Mesendoderm (in vitro differentiated cells): ENCODE data around the gene TM4SF20. TPM values are rescaled to one million over a fixed set of nuclear protein-coding genes. Genes with fewer than 3 reads are reported as not detected.

Source experiments
- DNase-seq: peaks from one replicate; pipeline ENCODE4 v3.0.0; 2013
- H2AK5ac ChIP-seq: 2 replicates; pipeline ENCODE4 v1.6.1; 2013; ENCODE audit warnings: low read length, inconsistent platforms
- H2BK120ac ChIP-seq: 2 replicates; pipeline ENCODE4 v1.6.1; 2013; ENCODE audit warnings: low read depth, mild to moderate bottlenecking, low read length, moderate library complexity, mixed read lengths
- H2BK15ac ChIP-seq: replicated peaks from 2 replicates; pipeline ENCODE4 v1.6.1; 2013; ENCODE audit warnings: low read depth, mild to moderate bottlenecking, moderate library complexity
- H2BK5ac ChIP-seq: 2 replicates; pipeline ENCODE4 v1.6.1; 2013; ENCODE audit warnings: low read length, inconsistent platforms
- H3K18ac ChIP-seq: 2 replicates; pipeline ENCODE4 v1.6.1; 2013; ENCODE audit warnings: mild to moderate bottlenecking, low read length, mixed read lengths
- H3K23ac ChIP-seq: one replicate; pipeline ENCODE4 v1.6.1; 2013; ENCODE audit warnings: low read length
- H3K27ac ChIP-seq: 2 replicates; pipeline ENCODE4 v1.5.1; 2013; ENCODE audit warnings: low read depth, mild to moderate bottlenecking, inconsistent platforms, low read length, moderate library complexity
- H3K27me3 ChIP-seq: 2 replicates; pipeline ENCODE4 v1.6.1; 2013; ENCODE audit warnings: low read length, control low read depth, mild to moderate bottlenecking, inconsistent platforms; ENCODE audit not compliant: insufficient read depth, poor library complexity
- H3K36me3 ChIP-seq: 2 replicates; pipeline ENCODE4 v1.6.1; 2013; ENCODE audit warnings: low read length, inconsistent platforms; ENCODE audit not compliant: control insufficient read depth, insufficient read depth
- H3K4ac ChIP-seq: one replicate; pipeline ENCODE4 v1.6.1; 2013; ENCODE audit warnings: low read depth, mild to moderate bottlenecking, low read length, moderate library complexity
- H3K4me1 ChIP-seq: 2 replicates; pipeline ENCODE4 v1.6.1; 2013; ENCODE audit warnings: low read depth, low read length, inconsistent platforms; ENCODE audit not compliant: control insufficient read depth
- H3K4me2 ChIP-seq: 2 replicates; pipeline ENCODE4 v1.6.1; 2013; ENCODE audit warnings: low read length
- H3K4me3 ChIP-seq: 2 replicates; pipeline ENCODE4 v1.5.1; 2013; ENCODE audit warnings: mild to moderate bottlenecking, low read length
- H3K56ac ChIP-seq: one replicate; pipeline ENCODE4 v1.6.1; 2013; ENCODE audit warnings: low read length
- H3K79me1 ChIP-seq: 2 replicates; pipeline ENCODE4 v1.6.1; 2013; ENCODE audit warnings: low read length, inconsistent platforms
- H3K79me2 ChIP-seq: 2 replicates; pipeline ENCODE4 v1.6.1; 2013; ENCODE audit warnings: mild to moderate bottlenecking, low read length; ENCODE audit not compliant: control insufficient read depth, insufficient read depth
- H3K9ac ChIP-seq: 2 replicates; pipeline ENCODE4 v1.6.1; 2013; ENCODE audit warnings: low read length, inconsistent platforms
- H4K5ac ChIP-seq: one replicate; pipeline ENCODE4 v1.6.1; 2013; ENCODE audit warnings: low read length
- H4K8ac ChIP-seq: one replicate; pipeline ENCODE4 v1.6.1; 2013; ENCODE audit warnings: low read depth, mild to moderate bottlenecking, control low read depth, low read length, moderate library complexity
- WGBS: extraction: QIAGEN DNeasy Blood & Tissue Kit; methylation state at CpG from one replicate; pipeline ENCODE4 v1.1.7; 2013; ENCODE audit warnings: low lambda C conversion rate, missing lambda C conversion rate; ENCODE audit not compliant: insufficient coverage; ENCODE audit errors: extremely low coverage; 5-methylcytosine and 5-hydroxymethylcytosine counted together
- polyA plus RNA-seq, 2 experiments: library from polyadenylated mRNA; stranded (reverse); fragments of 200-250 nt; gene quantifications; one replicate each; pipeline ENCODE4 v1.2.3, GENCODE V29; 2013

TM4SF20 gene
- polyA plus RNA-seq (2013, experiment 1 of 2) = not detected
- polyA plus RNA-seq (2013, experiment 2 of 2) = not detected

GRCh38 chr2:227379095-227379494, at the start of gene TM4SF20:
Gene TM4SF20, minus strand, starts transcription at chr2:227379306. Its CDS starts 38 bp downstream, at chr2:227379268.
- Histone ChIP-seq H3K27ac (no peak within 1 kb of the TSS), H3K4me1 (no peaks in the 10 kb centered on the region), H3K27me3 (no peaks in the 10 kb centered on the region), H2AK5ac (no peak within 1 kb of the TSS), H4K5ac (no peak within 1 kb of the TSS), H2BK120ac (no peak within 1 kb of the TSS), H3K23ac (no peak within 1 kb of the TSS), H4K8ac (no peak within 1 kb of the TSS), H3K4ac (no peak within 1 kb of the TSS), H2BK15ac (no peak within 1 kb of the TSS), H3K4me3 (no peak within 1 kb of the TSS), H3K9ac (no peak within 1 kb of the TSS), H2BK5ac (no peak within 1 kb of the TSS), H3K18ac (no peak within 1 kb of the TSS), H3K36me3 (no peaks in the 10 kb centered on the region), H3K4me2 (no peak within 1 kb of the TSS), H3K56ac (no peak within 1 kb of the TSS), H3K79me1 (no peaks in the 10 kb centered on the region), H3K79me2 (no peaks in the 10 kb centered on the region)
- DNase-seq = no peak
- WGBS = no CpG with 5 or more reads among the region's 4 CpGs

- H3K56ac ChIP-seq = no peak overlapping the region
These were observed 49.7 kb upstream of the TM4SF20 start for GRCh38 chr2:227428731-227429285.

GRCh38 chr2:227423656-227424499, 44.8 kb upstream of the TM4SF20 start:
- Histone ChIP-seq H2BK15ac (no peak overlapping the region), H3K18ac (no peak overlapping the region), H3K9ac (no peak overlapping the region), H3K23ac (no peak overlapping the region), H3K4me3 (no peak overlapping the region), H3K4me2 (no peak overlapping the region), H2AK5ac (no peak overlapping the region), H2BK5ac (no peak overlapping the region), H2BK120ac (no peak overlapping the region), H4K8ac (no peak overlapping the region), H3K27me3 (no peaks in the 10 kb centered on the region), H3K79me2 (no peaks in the 10 kb centered on the region), H3K56ac (no peak overlapping the region), H3K79me1 (no peaks in the 10 kb centered on the region), H4K5ac (no peak overlapping the region), H3K4me1 (no peaks in the 10 kb centered on the region), H3K36me3 (no peaks in the 10 kb centered on the region), H3K27ac (no peak overlapping the region), H3K4ac (no peak overlapping the region)
- no CpG with 5 or more reads among the region's 10 CpGs for WGBS
- DNase-seq = no peak

More at GRCh38 chr2:227428731-227429285, 49.7 kb upstream of the TM4SF20 start:
- Histone ChIP-seq H3K27ac (no peak overlapping the region), H2BK15ac (no peak overlapping the region), H3K27me3 (no peaks in the 10 kb centered on the region), H3K79me2 (no peaks in the 10 kb centered on the region), H3K23ac (no peak overlapping the region), H4K5ac (no peak overlapping the region), H2BK5ac (no peak overlapping the region), H3K36me3 (no peaks in the 10 kb centered on the region), H3K9ac (no peak overlapping the region), H3K4me1 (no peaks in the 10 kb centered on the region), H4K8ac (no peak overlapping the region), H3K4me3 (no peak overlapping the region), H3K79me1 (no peaks in the 10 kb centered on the region), H2BK120ac (no peak overlapping the region), H3K18ac (no peak overlapping the region), H3K4ac (no peak overlapping the region), H2AK5ac (no peak overlapping the region), H3K4me2 (no peak overlapping the region)
- DNase-seq = no peak
- whole genome bisulfite sequencing = no CpG with 5 or more reads among the region's 8 CpGs

- H3K4me2 ChIP-seq = no peak overlapping the region
- H3K4me3 ChIP-seq = no peak overlapping the region
- H3K79me2 ChIP-seq = no peaks in the 10 kb centered on the region
- no peak overlapping the region for H3K4ac ChIP-seq
- H4K8ac ChIP-seq = no peak overlapping the region
- H3K36me3 ChIP-seq = no peaks in the 10 kb centered on the region
- DNase-seq = no peak
- no CpG with 5 or more reads among the region's 15 CpGs for WGBS
- no peak overlapping the region for H3K23ac ChIP-seq
- no peak overlapping the region for H2AK5ac ChIP-seq
- H3K27ac ChIP-seq = no peak overlapping the region
- no peak overlapping the region for H4K5ac ChIP-seq
- H3K9ac ChIP-seq = no peak overlapping the region
- H2BK15ac ChIP-seq = no peak overlapping the region
- no peaks in the 10 kb centered on the region for H3K27me3 ChIP-seq
- H3K79me1 ChIP-seq = no peaks in the 10 kb centered on the region
- no peak overlapping the region for H3K18ac ChIP-seq
- H2BK120ac ChIP-seq = no peak overlapping the region
- no peaks in the 10 kb centered on the region for H3K4me1 ChIP-seq
- no peak overlapping the region for H2BK5ac ChIP-seq
- H3K56ac ChIP-seq = no peak overlapping the region
These were observed 41.3 kb upstream of the TM4SF20 start for GRCh38 chr2:227420087-227421052.

- DNase-seq = no peak
- H2BK15ac ChIP-seq = no peak overlapping the region
- no peak overlapping the region for H3K18ac ChIP-seq
- H2BK120ac ChIP-seq = no peak overlapping the region
- H2BK5ac ChIP-seq = no peak overlapping the region
- H3K79me2 ChIP-seq = no peaks in the 10 kb centered on the region
- H3K56ac ChIP-seq = no peak overlapping the region
- no peak overlapping the region for H2AK5ac ChIP-seq
- H4K8ac ChIP-seq = no peak overlapping the region
- no peak overlapping the region for H3K4ac ChIP-seq
- no peak overlapping the region for H3K27ac ChIP-seq
- H3K4me3 ChIP-seq = no peak overlapping the region
- H3K4me2 ChIP-seq = no peak overlapping the region
- no peaks in the 10 kb centered on the region for H3K4me1 ChIP-seq
- H3K23ac ChIP-seq = no peak overlapping the region
- WGBS = no CpG with 5 or more reads among the region's 4 CpGs
- no peak overlapping the region for H3K9ac ChIP-seq
- H3K79me1 ChIP-seq = no peaks in the 10 kb centered on the region
- no peaks in the 10 kb centered on the region for H3K27me3 ChIP-seq
- H4K5ac ChIP-seq = no peak overlapping the region
- H3K36me3 ChIP-seq = no peaks in the 10 kb centered on the region
These were observed 37.6 kb upstream of the TM4SF20 start for GRCh38 chr2:227416701-227417100.
